Mesothelial cell of epicardium (in vitro differentiated cells): ENCODE data around the gene ZFAND3. TPM values are rescaled to one million over a fixed set of nuclear protein-coding genes. Genes with fewer than 3 reads are reported as not detected.
A peak's percentile ranks its signal among the peaks of the same experiment; 100 is the strongest.

Experiments used
- DNase-seq, 2 experiments: peaks; one replicate each; pipeline ENCODE4 v3.0.0; 2021; ENCODE audit warnings: low spot score in 2 of 2; ENCODE audit not compliant: unreplicated experiment in 2 of 2
- H3K27ac Mint-ChIP-seq: 2 replicates; pipeline ENCODE4 v1.8.0; 2021; ENCODE audit warnings: mixed read lengths
- H3K27me3 Mint-ChIP-seq: 2 replicates; pipeline ENCODE4 v1.8.0; 2021; ENCODE audit warnings: low read depth, mixed read lengths
- H3K36me3 Mint-ChIP-seq: 2 replicates; pipeline ENCODE4 v1.8.0; 2021; ENCODE audit warnings: mixed read lengths
- H3K4me1 Mint-ChIP-seq: 2 replicates; pipeline ENCODE4 v1.8.0; 2021; ENCODE audit warnings: mixed read lengths
- H3K4me3 Mint-ChIP-seq: 2 replicates; pipeline ENCODE4 v1.8.0; 2021; ENCODE audit warnings: mild to moderate bottlenecking, moderate library complexity, mixed read lengths
- H3K9me3 Mint-ChIP-seq: 2 replicates; pipeline ENCODE4 v1.8.0; 2021; ENCODE audit warnings: mixed read lengths
- CTCF ChIP-seq: fragments of 200-600 bp; sonication (generic); IDR thresholded peaks from one replicate; pipeline ENCODE4 v1.5.0; 2021; ENCODE audit warnings: antibody characterized with exemption; ENCODE audit not compliant: unreplicated experiment
- total RNA-seq: library from RNA; stranded (reverse); gene quantifications from 3 replicates; pipeline ENCODE4 v1.2.1, GENCODE V29; 2021

The ZFAND3 gene
- total RNA-seq, 1 donor from 2014 or later = 81.2 TPM

- Mint-ChIP-seq H3K27me3 (no peaks in the 10 kb centered on the region), H3K9me3 (peaks cover 13% of the 10 kb centered on the region), H3K4me1 (peaks cover 23% of the 10 kb centered on the region), H3K27ac (peak overlapping the region; percentile 75), H3K4me3 (no peak overlapping the region), H3K36me3 (no peaks in the 10 kb centered on the region)
- TF ChIP-seq CTCF = no peak
- no peak for DNase-seq
Measured at GRCh38 chr6:37807656-37808055, 11.9 kb upstream of the ZFAND3 start.

GRCh38 chr6:37809197-37809543, 10.4 kb upstream of the ZFAND3 start:
- peak overlapping the region; percentile 45 for H3K27ac Mint-ChIP-seq
- H3K27me3 Mint-ChIP-seq = no peaks in the 10 kb centered on the region
- TF ChIP-seq CTCF = no peak
- H3K36me3 Mint-ChIP-seq = no peaks in the 10 kb centered on the region
- H3K4me3 Mint-ChIP-seq = no peak overlapping the region
- no peak for DNase-seq
- peaks cover 23% of the 10 kb centered on the region for H3K4me1 Mint-ChIP-seq
- peaks cover 8% of the 10 kb centered on the region for H3K9me3 Mint-ChIP-seq

GRCh38 chr6:37812841-37813240, 6.7 kb upstream of the ZFAND3 start:
- Mint-ChIP-seq H3K27ac (no peak overlapping the region), H3K27me3 (no peaks in the 10 kb centered on the region), H3K4me1 (peaks cover 40% of the 10 kb centered on the region), H3K9me3 (peaks cover 8% of the 10 kb centered on the region), H3K4me3 (no peak overlapping the region), H3K36me3 (no peaks in the 10 kb centered on the region)
- no peak for TF ChIP-seq CTCF
- DNase-seq = no peak

- no peak for TF ChIP-seq CTCF
- H3K36me3 Mint-ChIP-seq = no peaks in the 10 kb centered on the region
Measured at GRCh38 chr6:37814374-37814773, 5.2 kb upstream of the ZFAND3 start.

GRCh38 chr6:37816599-37817375, 2.7 kb upstream of the ZFAND3 start:
- no peak for TF ChIP-seq CTCF
- Mint-ChIP-seq H3K4me1 (peaks cover 46% of the 10 kb centered on the region), H3K27me3 (no peaks in the 10 kb centered on the region), H3K4me3 (peak overlapping the region; percentile 19), H3K27ac (peak overlapping the region; percentile 74), H3K36me3 (no peaks in the 10 kb centered on the region), H3K9me3 (peaks cover 6% of the 10 kb centered on the region)
- no peak for DNase-seq

More at GRCh38 chr6:37814374-37814773, 5.2 kb upstream of the ZFAND3 start:
- Mint-ChIP-seq H3K27me3 (no peaks in the 10 kb centered on the region), H3K27ac (no peak overlapping the region), H3K9me3 (peaks cover 8% of the 10 kb centered on the region), H3K4me1 (peaks cover 33% of the 10 kb centered on the region), H3K4me3 (no peak overlapping the region)
- no peak for DNase-seq
